ENCODE measurements around the gene TXNIP. TPM values are rescaled to one million over a fixed set of nuclear protein-coding genes. Genes with fewer than 3 reads are reported as not detected.

TXNIP gene
- total RNA-seq, 1 donor from 2014 or later, result 9.0 TPM

DNA sequence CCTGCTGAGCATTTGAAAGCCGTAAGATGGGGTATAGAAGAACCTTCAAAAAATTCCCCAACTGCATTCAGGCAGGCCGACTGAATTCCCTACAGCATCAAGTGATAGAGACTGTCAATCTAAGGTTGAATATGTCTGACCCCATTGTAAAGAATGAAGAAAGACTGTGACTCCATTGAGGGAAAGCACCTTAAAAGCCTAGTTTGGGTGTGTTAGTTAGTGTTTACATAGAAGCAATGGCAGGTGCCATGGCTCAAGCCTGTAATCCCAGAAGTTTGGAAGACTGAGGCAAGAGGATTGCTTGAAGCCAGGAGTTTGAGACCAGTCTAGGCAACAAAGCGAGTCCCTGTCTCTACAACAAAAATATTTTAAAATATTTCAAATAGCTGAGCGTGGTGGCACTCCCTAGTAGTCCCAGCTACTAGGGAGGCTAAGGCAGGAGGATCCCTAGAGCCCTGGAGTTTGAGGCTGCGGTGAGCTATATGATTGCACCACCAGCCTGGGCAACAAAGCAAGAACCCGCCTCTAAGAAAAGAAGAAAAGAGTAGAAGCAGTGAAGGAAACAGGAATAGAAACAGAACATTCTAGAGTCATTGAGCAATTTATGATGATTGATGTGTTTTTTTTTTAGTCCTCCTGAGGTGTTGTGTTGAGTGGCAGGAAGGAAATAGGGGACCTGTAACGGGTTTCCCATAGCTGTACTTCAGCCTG lies 16.5 kb downstream of the TXNIP start:
- Histone ChIP-seq H3K4me3 (ENCODE audit: low read depth, low read length) (no peak overlapping the region), H3K36me3 (ENCODE audit: control insufficient read depth, insufficient read depth, low read length) (no peaks in the 10 kb centered on the region), H3K27me3 (ENCODE audit: control insufficient read depth, insufficient read depth, low read length) (no peaks in the 10 kb centered on the region)
- TF ChIP-seq, protein P1, sequence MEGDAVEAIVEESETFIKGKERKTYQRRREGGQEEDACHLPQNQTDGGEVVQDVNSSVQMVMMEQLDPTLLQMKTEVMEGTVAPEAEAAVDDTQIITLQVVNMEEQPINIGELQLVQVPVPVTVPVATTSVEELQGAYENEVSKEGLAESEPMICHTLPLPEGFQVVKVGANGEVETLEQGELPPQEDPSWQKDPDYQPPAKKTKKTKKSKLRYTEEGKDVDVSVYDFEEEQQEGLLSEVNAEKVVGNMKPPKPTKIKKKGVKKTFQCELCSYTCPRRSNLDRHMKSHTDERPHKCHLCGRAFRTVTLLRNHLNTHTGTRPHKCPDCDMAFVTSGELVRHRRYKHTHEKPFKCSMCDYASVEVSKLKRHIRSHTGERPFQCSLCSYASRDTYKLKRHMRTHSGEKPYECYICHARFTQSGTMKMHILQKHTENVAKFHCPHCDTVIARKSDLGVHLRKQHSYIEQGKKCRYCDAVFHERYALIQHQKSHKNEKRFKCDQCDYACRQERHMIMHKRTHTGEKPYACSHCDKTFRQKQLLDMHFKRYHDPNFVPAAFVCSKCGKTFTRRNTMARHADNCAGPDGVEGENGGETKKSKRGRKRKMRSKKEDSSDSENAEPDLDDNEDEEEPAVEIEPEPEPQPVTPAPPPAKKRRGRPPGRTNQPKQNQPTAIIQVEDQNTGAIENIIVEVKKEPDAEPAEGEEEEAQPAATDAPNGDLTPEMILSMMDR (IDR thresholded peaks at IDR 0.05; ENCODE audit: insufficient read depth, low read length, severe bottlenecking), result no peak
- DNase-seq (ENCODE audit: low read depth), result no peak
- FAIRE-seq, result no peak

DNA sequence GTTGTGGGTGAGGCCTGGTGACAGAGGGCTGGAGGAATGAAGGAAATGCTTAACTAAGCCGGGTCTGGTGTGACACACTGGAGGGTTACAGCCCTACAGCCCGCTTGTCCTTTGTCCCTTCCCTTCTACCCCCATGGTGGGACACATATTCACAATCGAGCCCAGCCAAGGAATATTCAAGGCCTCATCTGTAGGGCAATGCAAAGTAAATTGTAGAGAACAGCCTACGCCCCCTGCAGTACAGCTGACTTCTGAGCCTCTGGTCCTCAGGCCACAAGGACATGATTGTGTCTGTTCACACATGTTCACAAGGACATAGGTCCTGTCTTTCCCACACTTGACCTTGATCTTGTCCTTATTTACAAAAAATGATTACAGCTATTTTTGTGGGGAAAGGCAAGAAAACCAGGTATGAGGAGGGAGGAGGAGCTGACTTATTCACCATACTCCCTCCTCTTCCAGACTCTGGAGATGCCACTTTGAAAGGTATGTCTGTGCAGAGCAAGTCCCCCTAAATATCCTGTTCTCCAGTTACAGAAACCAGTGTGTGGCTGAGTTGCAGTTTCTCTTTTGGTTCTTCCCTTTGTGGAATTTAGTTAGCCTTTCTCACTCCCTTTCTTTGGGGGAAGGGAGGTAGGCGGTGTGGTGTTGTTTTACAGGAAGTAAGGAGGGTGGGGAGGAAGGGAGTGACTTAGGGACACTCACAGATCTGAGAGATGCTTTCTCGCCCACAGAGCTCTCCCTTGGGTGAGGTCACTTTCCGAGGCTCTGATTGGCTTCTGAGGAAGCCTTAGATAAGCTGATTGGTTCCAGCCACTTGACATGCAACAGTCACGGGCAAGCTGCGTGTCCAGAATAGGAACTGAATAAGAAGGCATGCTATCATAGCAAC lies 17.3 kb downstream of the TXNIP start:
- H3K4me3 ChIP-seq (ENCODE audit: low read depth, low read length), result no peak overlapping the region
- TF ChIP-seq, protein P1 (IDR thresholded peaks at IDR 0.05; ENCODE audit: insufficient read depth, low read length, severe bottlenecking), result peak; percentile 27
- FAIRE-seq (no peak), DNase-seq (ENCODE audit: low read depth) (peak; percentile 100)
- no peaks in the 10 kb centered on the region for H3K36me3 ChIP-seq (ENCODE audit: control insufficient read depth, insufficient read depth, low read length)
- no peaks in the 10 kb centered on the region for H3K27me3 ChIP-seq (ENCODE audit: control insufficient read depth, insufficient read depth, low read length)

DNA sequence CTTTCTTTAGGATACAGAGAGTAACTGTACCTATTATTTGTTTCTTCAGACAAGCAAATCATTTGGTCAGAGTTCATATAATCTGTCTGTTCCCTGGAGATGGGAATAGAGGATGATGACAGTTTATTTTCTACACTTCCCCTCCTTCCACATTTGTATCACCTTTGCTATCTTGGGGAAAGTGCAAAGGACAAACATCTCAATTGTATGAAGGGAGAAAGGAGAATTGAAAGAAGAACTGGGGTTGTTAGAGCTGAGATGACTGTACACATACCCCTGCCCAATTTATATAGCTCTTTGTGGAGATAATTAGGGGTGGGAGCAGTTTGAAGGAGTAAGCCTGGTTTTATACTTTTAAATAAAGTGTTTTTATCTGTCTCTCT lies 17.9 kb downstream of the TXNIP start:
- DNase-seq (ENCODE audit: low read depth) (no peak), FAIRE-seq (no peak)
- TF ChIP-seq, protein P1 (IDR thresholded peaks at IDR 0.05; ENCODE audit: insufficient read depth, low read length, severe bottlenecking), result no peak
- H3K4me3 ChIP-seq (ENCODE audit: low read depth, low read length), result no peak overlapping the region
- no peaks in the 10 kb centered on the region for H3K36me3 ChIP-seq (ENCODE audit: control insufficient read depth, insufficient read depth, low read length)
- H3K27me3 ChIP-seq (ENCODE audit: control insufficient read depth, insufficient read depth, low read length), result no peaks in the 10 kb centered on the region

DNA sequence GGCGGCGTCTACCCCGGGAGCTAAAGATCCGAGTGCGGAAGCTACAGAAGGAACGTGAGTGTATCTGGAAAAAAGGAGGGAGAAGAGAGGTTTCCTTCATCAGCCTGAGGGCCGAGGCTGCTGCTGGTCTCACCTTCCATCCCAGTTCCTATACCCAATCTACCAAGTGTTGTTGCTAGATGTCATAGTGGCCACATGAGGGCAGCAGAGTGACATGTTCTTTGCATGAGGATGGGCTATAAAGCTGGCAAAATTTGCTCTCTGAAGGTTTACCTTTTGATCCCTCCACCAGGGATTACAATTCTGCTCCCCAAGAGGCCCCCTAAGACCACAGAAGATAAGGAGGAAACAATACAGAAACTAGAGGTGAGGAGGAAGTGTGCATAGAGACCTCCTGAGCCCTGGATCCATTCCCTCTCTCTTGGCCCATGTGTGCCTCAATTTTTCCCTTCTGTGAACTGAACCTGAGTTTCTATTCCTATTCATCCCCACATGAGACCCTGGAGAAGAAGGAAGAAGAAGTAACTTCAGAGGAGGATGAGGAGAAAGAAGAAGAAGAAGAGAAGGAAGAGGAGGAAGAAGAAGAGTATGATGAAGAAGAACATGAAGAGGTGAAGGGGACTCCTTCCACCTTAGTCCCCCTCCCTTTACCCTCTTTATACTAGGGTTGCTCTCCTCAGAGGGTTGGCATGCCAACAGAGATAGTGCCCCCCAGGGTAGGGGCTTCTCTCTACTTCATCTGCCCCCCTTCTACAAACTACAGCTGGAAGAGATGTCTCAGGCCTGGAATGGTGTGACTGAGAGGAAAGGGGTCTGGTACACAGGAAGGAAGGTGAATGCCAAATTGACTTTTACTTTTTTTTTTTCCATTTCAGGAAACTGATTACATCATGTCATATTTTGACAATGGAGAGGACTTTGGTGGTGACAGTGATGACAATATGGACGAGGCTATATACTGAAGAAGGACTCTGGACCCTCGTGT lies 18.6 kb downstream of the TXNIP start:
- Histone ChIP-seq H3K4me3 (ENCODE audit: low read depth, low read length) (no peak overlapping the region), H3K27me3 (ENCODE audit: control insufficient read depth, insufficient read depth, low read length) (no peaks in the 10 kb centered on the region), H3K36me3 (ENCODE audit: control insufficient read depth, insufficient read depth, low read length) (no peaks in the 10 kb centered on the region)
- TF ChIP-seq, protein P1 (IDR thresholded peaks at IDR 0.05; ENCODE audit: insufficient read depth, low read length, severe bottlenecking), result peak; percentile 80
- DNase-seq (ENCODE audit: low read depth) (peak; percentile 72), FAIRE-seq (no peak)

DNA sequence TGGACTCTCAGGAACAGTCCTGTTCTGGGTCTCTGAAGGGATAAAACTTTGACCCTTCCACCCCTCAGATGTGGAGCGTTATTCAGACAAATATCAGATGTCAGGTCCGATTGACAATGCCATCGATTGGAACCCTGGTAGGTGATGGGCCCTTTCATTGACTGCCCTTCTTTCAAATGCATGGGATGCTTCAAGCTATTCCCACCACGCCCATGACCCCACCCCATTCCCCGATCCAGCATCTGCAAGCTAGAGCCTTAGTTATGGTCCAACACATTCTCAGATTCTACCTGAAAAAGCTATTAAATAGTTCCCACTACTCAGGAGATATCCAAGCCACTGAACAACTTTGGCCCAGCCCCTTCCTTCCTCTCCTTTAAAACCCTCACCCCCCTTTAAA lies 19.4 kb downstream of the TXNIP start:
- H3K27me3 ChIP-seq (ENCODE audit: control insufficient read depth, insufficient read depth, low read length), result no peaks in the 10 kb centered on the region
- no peak for DNase-seq (ENCODE audit: low read depth)
- H3K36me3 ChIP-seq (ENCODE audit: control insufficient read depth, insufficient read depth, low read length), result no peaks in the 10 kb centered on the region
- FAIRE-seq, result no peak
- H3K4me3 ChIP-seq (ENCODE audit: low read depth, low read length), result no peak overlapping the region
- TF ChIP-seq, protein P1 (IDR thresholded peaks at IDR 0.05; ENCODE audit: insufficient read depth, low read length, severe bottlenecking), result no peak

Measured in bronchial epithelial cell (primary cell).